ENCODE measurements around the gene DLG2. TPM values are rescaled to one million over a fixed set of nuclear protein-coding genes. Genes with fewer than 3 reads are reported as not detected.

The DLG2 gene
- total RNA-seq, 4 donors from 2014 or later: 37.9 to 71.5 (median 44.9) TPM

DNA sequence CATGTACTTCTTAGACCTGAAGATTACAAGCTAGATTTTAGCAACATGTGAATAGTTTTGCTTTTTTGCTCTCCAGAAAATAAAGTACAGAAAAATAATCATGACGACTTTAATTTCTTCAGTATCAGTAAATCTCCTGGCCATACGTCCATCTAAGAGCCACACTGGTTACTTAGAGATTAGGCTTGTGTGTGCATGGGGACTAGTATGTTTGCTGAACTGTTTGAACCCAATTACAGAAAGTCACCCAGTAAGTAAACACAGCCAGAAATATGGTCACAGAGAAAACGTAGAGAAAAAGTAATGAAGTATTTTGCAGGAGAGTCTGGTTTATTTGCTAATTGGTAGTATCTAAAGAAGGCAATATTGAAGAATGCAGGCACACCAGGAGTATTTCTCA lies 1287.3 kb downstream of the DLG2 start:
- Histone ChIP-seq H3K9me3 (no peaks in the 10 kb centered on the region), H3K27ac (no peak overlapping the region), H3K36me3 (no peaks in the 10 kb centered on the region), H3K4me1 (no peaks in the 10 kb centered on the region), H3K27me3 (no peaks in the 10 kb centered on the region), H3K4me3 (no peak overlapping the region)
- WGBS: 82% methylated on average over 3 of the region's 3 CpGs
- no peak for DNase-seq (ENCODE audit: low spot score in 2 of 2)
- TF ChIP-seq POLR2AphosphoS5 (IDR thresholded peaks at IDR 0.05): no peak
- TF ChIP-seq POLR2A (IDR thresholded peaks at IDR 0.05): no peak
- TF ChIP-seq, protein P1, sequence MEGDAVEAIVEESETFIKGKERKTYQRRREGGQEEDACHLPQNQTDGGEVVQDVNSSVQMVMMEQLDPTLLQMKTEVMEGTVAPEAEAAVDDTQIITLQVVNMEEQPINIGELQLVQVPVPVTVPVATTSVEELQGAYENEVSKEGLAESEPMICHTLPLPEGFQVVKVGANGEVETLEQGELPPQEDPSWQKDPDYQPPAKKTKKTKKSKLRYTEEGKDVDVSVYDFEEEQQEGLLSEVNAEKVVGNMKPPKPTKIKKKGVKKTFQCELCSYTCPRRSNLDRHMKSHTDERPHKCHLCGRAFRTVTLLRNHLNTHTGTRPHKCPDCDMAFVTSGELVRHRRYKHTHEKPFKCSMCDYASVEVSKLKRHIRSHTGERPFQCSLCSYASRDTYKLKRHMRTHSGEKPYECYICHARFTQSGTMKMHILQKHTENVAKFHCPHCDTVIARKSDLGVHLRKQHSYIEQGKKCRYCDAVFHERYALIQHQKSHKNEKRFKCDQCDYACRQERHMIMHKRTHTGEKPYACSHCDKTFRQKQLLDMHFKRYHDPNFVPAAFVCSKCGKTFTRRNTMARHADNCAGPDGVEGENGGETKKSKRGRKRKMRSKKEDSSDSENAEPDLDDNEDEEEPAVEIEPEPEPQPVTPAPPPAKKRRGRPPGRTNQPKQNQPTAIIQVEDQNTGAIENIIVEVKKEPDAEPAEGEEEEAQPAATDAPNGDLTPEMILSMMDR (IDR thresholded peaks at IDR 0.05): no peak
- TF ChIP-seq EP300 (IDR thresholded peaks at IDR 0.05): no peak

DNA sequence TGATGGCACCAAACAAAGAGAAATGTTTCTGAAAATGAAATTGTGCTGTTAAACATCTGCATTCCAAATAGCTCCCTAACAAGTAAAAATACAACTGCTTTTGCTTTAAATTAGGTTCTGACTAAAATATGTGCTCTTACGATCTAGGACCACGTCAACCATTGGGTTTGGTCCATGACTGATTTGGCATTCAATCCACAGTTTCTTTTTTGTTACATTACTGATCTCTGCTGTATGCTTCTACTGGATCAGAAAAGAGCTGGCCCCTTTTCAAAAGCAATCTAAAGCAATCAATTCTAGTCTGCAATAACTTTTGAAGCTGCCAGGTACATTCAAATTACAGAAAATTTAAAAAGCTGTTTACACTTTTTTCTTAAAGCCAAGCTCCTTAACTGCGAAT lies 1293.9 kb downstream of the DLG2 start:
- H3K36me3 ChIP-seq: no peaks in the 10 kb centered on the region
- 39% methylated on average over 3 of the region's 3 CpGs for WGBS

DNA sequence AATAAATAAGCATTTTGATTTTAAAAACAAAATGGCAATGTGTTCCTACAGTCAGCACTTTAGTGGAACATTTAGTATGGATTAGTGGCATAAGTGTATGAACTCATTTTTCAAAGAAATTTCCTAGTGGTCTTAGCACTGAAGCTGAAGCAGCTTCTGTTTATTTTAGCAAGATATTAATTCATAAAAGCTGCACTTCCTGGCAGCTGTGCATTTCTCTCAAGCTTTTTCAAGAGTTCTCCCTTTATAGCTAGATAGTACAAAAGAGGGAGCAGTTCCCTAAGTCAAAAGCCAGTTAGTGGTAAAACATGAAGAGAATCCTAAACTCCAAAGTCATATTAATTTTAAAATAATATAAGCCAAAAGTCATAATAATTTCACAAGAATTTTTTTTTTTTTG lies 1304.9 kb downstream of the DLG2 start:
- no peak overlapping the region for H3K27ac ChIP-seq
- no peaks in the 10 kb centered on the region for H3K4me1 ChIP-seq
- no peaks in the 10 kb centered on the region for H3K27me3 ChIP-seq
- H3K9me3 ChIP-seq: no peaks in the 10 kb centered on the region
- H3K36me3 ChIP-seq: no peaks in the 10 kb centered on the region
- H3K4me3 ChIP-seq: no peak overlapping the region
- no peak for DNase-seq (ENCODE audit: low spot score in 2 of 2)
- TF ChIP-seq, protein P1 (IDR thresholded peaks at IDR 0.05): no peak
- no peak for TF ChIP-seq POLR2AphosphoS5 (IDR thresholded peaks at IDR 0.05)
- no peak for TF ChIP-seq EP300 (IDR thresholded peaks at IDR 0.05)
- TF ChIP-seq POLR2A (IDR thresholded peaks at IDR 0.05): no peak

More for the DNA sequence above, 1293.9 kb downstream of the DLG2 start:
- Histone ChIP-seq H3K27ac (no peak overlapping the region), H3K4me1 (no peaks in the 10 kb centered on the region), H3K4me3 (no peak overlapping the region), H3K9me3 (no peaks in the 10 kb centered on the region), H3K27me3 (no peaks in the 10 kb centered on the region)
- TF ChIP-seq POLR2AphosphoS5 (IDR thresholded peaks at IDR 0.05) (no peak), EP300 (IDR thresholded peaks at IDR 0.05) (no peak), POLR2A (IDR thresholded peaks at IDR 0.05) (no peak)
- TF ChIP-seq, protein P1 (IDR thresholded peaks at IDR 0.05): no peak
- no peak for DNase-seq (ENCODE audit: low spot score in 2 of 2)

DNA sequence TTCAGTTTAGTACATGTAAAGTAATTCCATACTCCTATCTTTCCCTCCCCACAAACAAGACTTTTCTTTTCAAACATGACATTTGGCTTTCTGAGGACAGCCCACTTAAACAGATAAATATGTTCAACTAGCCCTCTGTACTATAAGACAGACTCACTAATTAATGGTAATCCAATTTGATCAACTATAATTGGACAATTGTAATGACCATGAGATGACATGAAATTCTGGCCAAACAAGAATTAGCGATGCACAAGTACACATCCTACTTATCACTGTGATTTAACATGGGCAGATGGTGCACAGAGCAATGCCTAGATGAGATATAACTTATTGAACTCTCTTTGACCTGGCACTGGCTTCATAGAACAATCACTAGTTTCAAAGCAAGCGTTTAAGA lies 1307.3 kb downstream of the DLG2 start:
- Histone ChIP-seq H3K9me3 (no peaks in the 10 kb centered on the region), H3K36me3 (no peaks in the 10 kb centered on the region), H3K4me3 (no peak overlapping the region), H3K27me3 (no peaks in the 10 kb centered on the region), H3K4me1 (no peaks in the 10 kb centered on the region), H3K27ac (no peak overlapping the region)
- DNase-seq (ENCODE audit: low spot score in 2 of 2): no peak
- 93% methylated on average over 2 of the region's 2 CpGs for WGBS
- TF ChIP-seq, protein P1 (IDR thresholded peaks at IDR 0.05): no peak
- no peak for TF ChIP-seq EP300 (IDR thresholded peaks at IDR 0.05)
- no peak for TF ChIP-seq POLR2AphosphoS5 (IDR thresholded peaks at IDR 0.05)
- no peak for TF ChIP-seq POLR2A (IDR thresholded peaks at IDR 0.05)

DNA sequence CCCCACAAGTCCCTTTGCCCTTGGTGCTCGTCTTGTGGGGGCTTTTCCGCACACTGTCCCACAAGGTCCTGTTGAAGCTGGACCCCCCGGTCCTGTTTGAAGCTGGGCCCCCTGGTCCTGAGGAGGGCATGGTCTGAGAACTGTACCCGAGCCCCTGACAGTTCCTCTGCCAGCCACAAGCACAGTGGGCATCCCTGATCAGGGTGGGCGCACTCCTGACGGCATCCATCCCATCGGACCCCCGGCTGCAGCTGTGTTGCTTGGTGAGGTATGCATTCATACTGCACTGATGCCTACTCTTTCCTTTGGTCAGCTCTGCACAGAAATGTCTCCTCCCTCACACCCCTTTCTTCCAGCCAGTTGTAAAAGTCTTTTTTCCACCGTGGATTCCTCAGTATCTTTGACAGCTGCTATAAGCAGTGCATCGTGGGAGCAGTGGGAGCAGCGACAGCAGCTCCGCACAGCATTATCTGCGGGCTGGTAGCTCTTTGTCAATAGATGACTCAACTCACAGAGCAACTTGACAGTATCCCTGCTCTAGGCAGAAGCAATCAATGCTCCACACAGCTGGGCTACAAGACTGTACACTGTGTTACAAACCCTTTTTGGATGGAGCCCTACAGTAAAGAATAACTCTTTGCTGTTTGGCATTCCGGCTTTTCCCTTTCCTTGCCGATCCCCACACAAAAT lies 1310.1 kb downstream of the DLG2 start:
- Histone ChIP-seq H3K4me3 (no peak overlapping the region), H3K27me3 (no peaks in the 10 kb centered on the region), H3K36me3 (no peaks in the 10 kb centered on the region), H3K27ac (no peak overlapping the region), H3K4me1 (no peaks in the 10 kb centered on the region), H3K9me3 (no peaks in the 10 kb centered on the region)
- TF ChIP-seq POLR2AphosphoS5 (IDR thresholded peaks at IDR 0.05): no peak
- TF ChIP-seq, protein P1 (IDR thresholded peaks at IDR 0.05): no peak
- no peak for DNase-seq (ENCODE audit: low spot score in 2 of 2)
- 48% methylated on average over 9 of the region's 15 CpGs for WGBS

All from suprapubic skin (tissue), 4 donors.